Gastrocnemius medialis (tissue), 4 donors: Measurements from ENCODE around the gene SLC6A6. TPM values are rescaled to one million over a fixed set of nuclear protein-coding genes. Genes with fewer than 3 reads are reported as not detected.

Experiments
- ATAC-seq, 2 donors: fragments of 150-250 bp; one replicate each; pipeline ENCODE4 v1.9.1; 2016
- DNase-seq, 2 donors: peaks; one replicate each; pipeline ENCODE4 v3.0.0-alpha.2; 2019
- H3K27ac ChIP-seq, 4 donors: fragments of 200-600 bp; sonication (generic); 1 replicate in 1 of 4; 2 replicates in 3 of 4; pipeline ENCODE4 v1.5.1; 2016 to 2018; ENCODE audit warnings: mild to moderate bottlenecking in 2 of 4, moderate library complexity in 1 of 4
- H3K27me3 ChIP-seq, 3 donors: fragments of 200-600 bp; sonication (generic) in 2 of 3; 1 replicate in 1 of 3; 2 replicates in 2 of 3; pipeline versions ENCODE4 v1.5.1 to v1.6.0; 2016 to 2019; ENCODE audit warnings: mild to moderate bottlenecking in 1 of 3, moderate library complexity in 1 of 3
- H3K36me3 ChIP-seq, 2 donors: fragments of 200-600 bp; sonication (generic) in 1 of 2; one replicate each; pipeline ENCODE4 v1.5.1; 2017 to 2018
- H3K4me1 ChIP-seq, 2 donors: fragments of 200-600 bp; sonication (generic) in 1 of 2; one replicate each; pipeline ENCODE4 v1.5.1; 2016 to 2017; ENCODE audit warnings: mild to moderate bottlenecking in 2 of 2
- H3K4me3 ChIP-seq, 4 donors: fragments of 200-600 bp; sonication (generic) in 3 of 4; 1 replicate in 1 of 4; 2 replicates in 3 of 4; pipeline ENCODE4 v1.5.1; 2016 to 2019; ENCODE audit warnings: mild to moderate bottlenecking in 2 of 4
- H3K9me3 ChIP-seq, 3 donors: fragments of 200-600 bp; sonication (generic) in 2 of 3; 1 replicate in 1 of 3; 2 replicates in 2 of 3; pipeline ENCODE4 v1.5.1; 2016 to 2019
- CTCF ChIP-seq, 5 experiments: fragments of 450-650 bp in 3 of 5; fragments of 200-600 bp in 2 of 5; sonication (generic) in 2 of 5; IDR thresholded peaks in 4 of 5; conservative IDR thresholded peaks in 1 of 5; 1 replicate in 4 of 5; 2 replicates in 1 of 5; pipeline ENCODE4 v1.5.1; 2016 to 2019; ENCODE audit warnings: antibody characterized with exemption in 5 of 5, mild to moderate bottlenecking in 3 of 5, moderate library complexity in 3 of 5
- POLR2A ChIP-seq, 2 donors: fragments of 450-650 bp; IDR thresholded peaks; one replicate each; pipeline ENCODE4 v1.6.1; 2017; ENCODE audit warnings: antibody characterized with exemption in 2 of 2, mild to moderate bottlenecking in 2 of 2, moderate library complexity in 2 of 2
- in situ Hi-C, 4 donors: fragments of 200-750 bp; cut with MboI; loops; one replicate each; pipeline versions ENCODE4 v1.15.0 to v1.8.0; 2017; ENCODE audit warnings: low sequenced_read_pairs in 4 of 4
- intact Hi-C: fragments of 100-400 bp; cut with DNase I; formaldehyde crosslinking; loops from one replicate; pipeline ENCODE4 v1.15.1; 2023; ENCODE audit warnings: low total_unique reads
- total RNA-seq, 4 donors: library from RNA; depleted of rRNA; stranded (reverse); fragments of >200 nt; gene quantifications; one replicate each; pipeline versions ENCODE4 v1.1.0 to v1.2.3, GENCODE V29; 2016

SLC6A6 gene
- 100 to 1,000 TPM in 2 of 4 donors, 10 to 100 TPM in 2; 42.1 to 119 (median 88.7) TPM for total RNA-seq

GRCh38 chr3:14402304-14402811, at the start of gene SLC6A6:
Gene SLC6A6 (plus strand): TSS chr3:14402606. CDS start chr3:14443635, 41,029 bp downstream.
- TF ChIP-seq POLR2A (IDR thresholded peaks at IDR 0.05) = peak; percentile 84 to 94
- peak; percentile 55 to 68 (median 59) for TF ChIP-seq CTCF (IDR thresholded peaks at IDR 0.05 in 4 of 5, conservative IDR thresholded peaks at IDR 0.05 in 1 of 5)
- H3K36me3 ChIP-seq = no peaks in the 10 kb centered on the region
- DNase-seq = peak; percentile 93 to 97
- ATAC-seq = peak; percentile 75 to 80
- in situ Hi-C loops = loop anchor here in 2 of 4 donors (10.0 kb wide), 1 partner anchor 62 kb away; no protein-coding TSS in a partner anchor
- no peaks in the 10 kb centered on the region for H3K9me3 ChIP-seq
- peak within 1 kb of the TSS; percentile 62 to 94 (median 82) for H3K4me3 ChIP-seq
- H3K27ac ChIP-seq = peak within 1 kb of the TSS; percentile 96 to 97 (median 96)
- H3K27me3 ChIP-seq = no peaks in the 10 kb centered on the region
- peaks cover 39 to 40% of the 10 kb centered on the region in 2 donors for H3K4me1 ChIP-seq
- intact Hi-C loops = loop anchor here (1.0 to 10.0 kb wide), 3 partner anchors 30 to 198 kb away; no protein-coding TSS in a partner anchor

GRCh38 chr3:14353502-14353901, 48.9 kb upstream of the SLC6A6 start:
- Histone ChIP-seq H3K4me1 (no peaks in the 10 kb centered on the region), H3K27me3 (no peaks in the 10 kb centered on the region), H3K9me3 (no peaks in the 10 kb centered on the region), H3K27ac (no peak overlapping the region), H3K36me3 (no peaks in the 10 kb centered on the region), H3K4me3 (no peak overlapping the region)
- ATAC-seq (no peak), DNase-seq (no peak)
- intact Hi-C loops (no loop called here), in situ Hi-C loops (no loop called here)
- TF ChIP-seq CTCF (IDR thresholded peaks at IDR 0.05 in 4 of 5, conservative IDR thresholded peaks at IDR 0.05 in 1 of 5) (no peak), POLR2A (IDR thresholded peaks at IDR 0.05) (no peak)

GRCh38 chr3:14357463-14357862, 44.9 kb upstream of the SLC6A6 start:
- DNase-seq = no peak
- Histone ChIP-seq H3K27me3 (no peaks in the 10 kb centered on the region), H3K4me3 (no peak overlapping the region), H3K4me1 (no peaks in the 10 kb centered on the region), H3K9me3 (no peaks in the 10 kb centered on the region), H3K27ac (no peak overlapping the region), H3K36me3 (no peaks in the 10 kb centered on the region)
- intact Hi-C loops (no loop called here), in situ Hi-C loops (no loop called here)
- no peak for TF ChIP-seq POLR2A (IDR thresholded peaks at IDR 0.05)
- no peak for TF ChIP-seq CTCF (IDR thresholded peaks at IDR 0.05 in 4 of 5, conservative IDR thresholded peaks at IDR 0.05 in 1 of 5)
- ATAC-seq = no peak

- H3K36me3 ChIP-seq = no peaks in the 10 kb centered on the region
- in situ Hi-C loops = no loop called here
- no peaks in the 10 kb centered on the region for H3K4me1 ChIP-seq
- no peak overlapping the region for H3K4me3 ChIP-seq
- no peak overlapping the region for H3K27ac ChIP-seq
- no peaks in the 10 kb centered on the region for H3K27me3 ChIP-seq
- intact Hi-C loops = no loop called here
- no peak for DNase-seq
- H3K9me3 ChIP-seq = no peaks in the 10 kb centered on the region
- no peak for TF ChIP-seq CTCF (IDR thresholded peaks at IDR 0.05 in 4 of 5, conservative IDR thresholded peaks at IDR 0.05 in 1 of 5)
- TF ChIP-seq POLR2A (IDR thresholded peaks at IDR 0.05) = no peak
- ATAC-seq = no peak
Observed at GRCh38 chr3:14358426-14359211, 43.8 kb upstream of the SLC6A6 start.
